Left renal cortex interstitium (tissue), 4 donors: ENCODE data around the gene SLC28A1. TPM values are rescaled to one million over a fixed set of nuclear protein-coding genes. Genes with fewer than 3 reads are reported as not detected.
"Not testable (repeated sequence)": the region's sequence is repeated elsewhere in the genome, so short reads cannot be mapped to it uniquely, and the experiment has no call there.

Experiments used
- DNase-seq, 4 donors: peaks; one replicate each; pipeline ENCODE4 v3.0.0-alpha.2; 2013; ENCODE audit warnings: low read depth in 4 of 4, low spot score in 2 of 4, missing footprints in 1 of 4
- polyA plus RNA-seq, 4 donors: library from polyadenylated mRNA; unstranded; fragments of 120-200 nt; gene quantifications; one replicate each; pipeline ENCODE4 v1.2.1, GENCODE V29; 2013; ENCODE audit not compliant: insufficient read length in 4 of 4

The SLC28A1 gene
- polyA plus RNA-seq, 4 donors, result 5.5 to 9.4 (median 6.1) TPM

- not testable (repeated sequence) for DNase-seq
These were observed 102.9 kb downstream of the SLC28A1 start for GRCh38 chr15:84987351-84987750.

GRCh38 chr15:84987949-84988624 is 103.6 kb downstream of the SLC28A1 start:
- no peak for DNase-seq

- DNase-seq, result no peak
These were observed 104.6 kb downstream of the SLC28A1 start for GRCh38 chr15:84988909-84989644.

GRCh38 chr15:84990507-84990906 is 106.0 kb downstream of the SLC28A1 start:
- no peak for DNase-seq

- DNase-seq, result no peak
These were observed 106.7 kb downstream of the SLC28A1 start for GRCh38 chr15:84991014-84991712.

- no peak for DNase-seq
These were observed 107.9 kb downstream of the SLC28A1 start for GRCh38 chr15:84992157-84992944.

Other genes with a start within 250 kb of the SLC28A1 start
- gene WDR73, start 230.4 kb upstream of the SLC28A1 start, polyA plus RNA-seq, result 10 to 100 TPM; 34.9 to 57.4 (median 45.4) TPM
- 1 to 10 TPM; 4.7 to 7.6 (median 5.8) TPM for gene NMB, start 226.5 kb upstream of the SLC28A1 start, polyA plus RNA-seq
- gene SEC11A, start 168.5 kb upstream of the SLC28A1 start, polyA plus RNA-seq, result 100 to 1,000 TPM; 246 to 315 (median 274) TPM
- 10 to 100 TPM; 24.8 to 39.2 (median 30.6) TPM for gene ZNF592, start 136.1 kb upstream of the SLC28A1 start, polyA plus RNA-seq
- gene ALPK3, start 67.3 kb upstream of the SLC28A1 start, polyA plus RNA-seq, result 10 to 100 TPM; 13.3 to 21.0 (median 18.1) TPM
- gene PDE8A, start 97.2 kb downstream of the SLC28A1 start, polyA plus RNA-seq, result 10 to 100 TPM; 29.1 to 85.7 (median 49.8) TPM